ENCODE results near the gene RHO.

DNA sequence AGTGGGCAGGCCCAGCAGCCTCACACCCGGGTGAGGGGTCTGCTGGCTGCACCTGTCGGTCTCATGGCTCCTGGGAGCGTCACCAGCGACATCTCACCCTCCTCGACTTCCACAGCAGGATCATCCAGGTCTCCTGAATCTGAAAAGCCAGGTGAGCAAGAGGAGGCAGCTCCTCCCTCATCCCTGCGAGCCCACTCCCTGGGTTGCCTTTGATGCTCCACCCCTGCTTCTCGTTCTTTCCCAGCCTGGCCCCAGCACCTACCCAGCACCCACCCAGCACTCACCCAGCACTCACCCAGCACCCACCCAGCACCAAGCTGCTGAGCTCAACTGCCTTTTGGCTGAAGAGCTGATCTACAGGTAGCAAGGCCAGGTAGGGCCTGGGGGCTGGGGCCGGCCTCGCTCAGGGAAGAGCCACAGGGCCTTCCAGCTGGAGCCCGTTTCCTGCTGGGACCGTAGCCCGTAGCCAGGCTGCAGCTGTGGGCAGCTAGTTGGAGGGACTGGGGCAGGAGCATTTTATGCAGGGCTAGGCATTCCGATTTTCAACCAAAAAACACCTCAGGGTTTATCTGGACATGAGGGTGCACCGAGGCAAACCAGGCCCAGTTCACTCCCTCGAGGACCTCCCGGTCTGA, 14.8 kb downstream of the RHO start, which contains the start of gene H1-8:
- TF ChIP-seq, protein P1, sequence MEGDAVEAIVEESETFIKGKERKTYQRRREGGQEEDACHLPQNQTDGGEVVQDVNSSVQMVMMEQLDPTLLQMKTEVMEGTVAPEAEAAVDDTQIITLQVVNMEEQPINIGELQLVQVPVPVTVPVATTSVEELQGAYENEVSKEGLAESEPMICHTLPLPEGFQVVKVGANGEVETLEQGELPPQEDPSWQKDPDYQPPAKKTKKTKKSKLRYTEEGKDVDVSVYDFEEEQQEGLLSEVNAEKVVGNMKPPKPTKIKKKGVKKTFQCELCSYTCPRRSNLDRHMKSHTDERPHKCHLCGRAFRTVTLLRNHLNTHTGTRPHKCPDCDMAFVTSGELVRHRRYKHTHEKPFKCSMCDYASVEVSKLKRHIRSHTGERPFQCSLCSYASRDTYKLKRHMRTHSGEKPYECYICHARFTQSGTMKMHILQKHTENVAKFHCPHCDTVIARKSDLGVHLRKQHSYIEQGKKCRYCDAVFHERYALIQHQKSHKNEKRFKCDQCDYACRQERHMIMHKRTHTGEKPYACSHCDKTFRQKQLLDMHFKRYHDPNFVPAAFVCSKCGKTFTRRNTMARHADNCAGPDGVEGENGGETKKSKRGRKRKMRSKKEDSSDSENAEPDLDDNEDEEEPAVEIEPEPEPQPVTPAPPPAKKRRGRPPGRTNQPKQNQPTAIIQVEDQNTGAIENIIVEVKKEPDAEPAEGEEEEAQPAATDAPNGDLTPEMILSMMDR (IDR thresholded peaks at IDR 0.05 in 4 of 5, conservative IDR thresholded peaks at IDR 0.05 in 1 of 5), result no peak
- TF ChIP-seq POLR2A (IDR thresholded peaks at IDR 0.05), result no peak
